Kidney (tissue), 14 donors: ENCODE results near the gene MAPRE3. TPM values are rescaled to one million over a fixed set of nuclear protein-coding genes. Genes with fewer than 3 reads are reported as not detected.
A peak's percentile ranks its signal among the peaks of the same experiment; 100 is the strongest.

ENCODE experiments used
- DNase-seq, 5 donors: peaks; one replicate each; pipeline ENCODE4 v3.0.0-alpha.2; 2013 to 2020
- FAIRE-seq: peaks from 2 replicates; lab custom pipeline; 2012; peaks lifted over from hg19 to GRCh38; lab: Jason Lieb, UNC
- H3K27ac ChIP-seq, 2 donors: one replicate each; pipeline ENCODE4 v1.7.0; 2013; ENCODE audit warnings: low read depth in 2 of 2, low read length in 2 of 2, inconsistent platforms in 1 of 2
- H3K27me3 ChIP-seq: one replicate; pipeline ENCODE4 v1.7.1; 2013; ENCODE audit warnings: low read length, inconsistent platforms; ENCODE audit not compliant: control insufficient read depth, insufficient read depth
- H3K36me3 ChIP-seq, 3 donors: one replicate each; pipeline versions ENCODE4 v1.7.0 to v1.7.1; 2013; ENCODE audit warnings: low read length in 3 of 3, control low read depth in 1 of 3, inconsistent platforms in 1 of 3; ENCODE audit not compliant: insufficient read depth in 3 of 3, control insufficient read depth in 2 of 3
- H3K4me1 ChIP-seq, 3 donors: one replicate each; pipeline versions ENCODE4 v1.7.0 to v1.7.1; 2013; ENCODE audit warnings: low read length in 3 of 3, inconsistent platforms in 1 of 3, low read depth in 1 of 3; ENCODE audit not compliant: control insufficient read depth in 2 of 3, insufficient read depth in 2 of 3
- H3K4me3 ChIP-seq, 3 donors: one replicate each; pipeline versions ENCODE4 v1.7.0 to v1.8.1; 2013; ENCODE audit warnings: low read length in 3 of 3, control low read depth in 1 of 3, inconsistent platforms in 1 of 3
- H3K9ac ChIP-seq, 3 donors: one replicate each; pipeline versions ENCODE4 v1.7.0 to v1.7.1; 2013; ENCODE audit warnings: low read length in 3 of 3, control low read depth in 1 of 3, inconsistent platforms in 1 of 3
- H3K9me3 ChIP-seq, 3 donors: one replicate each; pipeline versions ENCODE4 v1.7.0 to v1.7.1; 2013; ENCODE audit warnings: low read length in 3 of 3, control low read depth in 1 of 3, inconsistent platforms in 1 of 3; ENCODE audit not compliant: control insufficient read depth in 2 of 3, insufficient read depth in 1 of 3
- intact Hi-C: fragments of 100-400 bp; cut with DNase I; formaldehyde crosslinking; loops from one replicate; pipeline ENCODE4 v1.11.1; 2022
- polyA plus RNA-seq: library from polyadenylated mRNA; stranded (reverse); fragments of 350-450 nt; fragmentation: Illumina TruSeq; extraction: RNeasy Lipid Tissue Mini Kit (QIAGEN cat#74804); gene quantifications from one replicate; pipeline ENCODE4 v1.2.3, GENCODE V29; 2014; ENCODE audit warnings: low read depth, low replicate concordance; ENCODE audit not compliant: insufficient read depth
- total RNA-seq: library from RNA; stranded (reverse); fragmentation: NEBNext Ultra II Directional; extraction: Animal tissue kit (Norgen Biotek cat#: 25700); gene quantifications from one replicate; pipeline ENCODE4 v1.2.1, GENCODE V29; 2021
- TF ChIP-seq, protein P1 (sequence below): IDR thresholded peaks from 3 replicates; pipeline ENCODE4 v1.5.1; 2012; ENCODE audit warnings: mild to moderate bottlenecking, moderate library complexity, borderline replicate concordance; ENCODE audit not compliant: insufficient read depth; ENCODE audit errors: extremely low read depth
- donor health status: control.
- donor health status: control.
- donor health status: control.
- donor health status: control.
- donor health status: control.
- donor health status: DM: yes; HTN: yes; CAD: no.
- donor health status: Normal renal cell carcinoma (clear cell type).

The MAPRE3 gene
- total and polyA plus RNA-seq, 2 donors from 2014 or later, result 17.9 to 49.6 TPM

GRCh38 chr2:27018142-27018541, 47.7 kb downstream of the MAPRE3 start:
- intact Hi-C loops, result loop anchor here (5.0 kb wide), 1 partner anchor 56 kb away; no protein-coding TSS in a partner anchor
- no peak for FAIRE-seq
- DNase-seq, result no peak
- Histone ChIP-seq H3K9me3 (no peaks in the 10 kb centered on the region), H3K9ac (no peak overlapping the region), H3K4me3 (no peak overlapping the region), H3K27ac (no peak overlapping the region), H3K4me1 (peaks cover 0 to 16% (median 16%) of the 10 kb centered on the region in 3 donors), H3K36me3 (peaks cover 0 to 9% (median 6%) of the 10 kb centered on the region in 3 donors), H3K27me3 (no peaks in the 10 kb centered on the region)
- TF ChIP-seq, protein P1, sequence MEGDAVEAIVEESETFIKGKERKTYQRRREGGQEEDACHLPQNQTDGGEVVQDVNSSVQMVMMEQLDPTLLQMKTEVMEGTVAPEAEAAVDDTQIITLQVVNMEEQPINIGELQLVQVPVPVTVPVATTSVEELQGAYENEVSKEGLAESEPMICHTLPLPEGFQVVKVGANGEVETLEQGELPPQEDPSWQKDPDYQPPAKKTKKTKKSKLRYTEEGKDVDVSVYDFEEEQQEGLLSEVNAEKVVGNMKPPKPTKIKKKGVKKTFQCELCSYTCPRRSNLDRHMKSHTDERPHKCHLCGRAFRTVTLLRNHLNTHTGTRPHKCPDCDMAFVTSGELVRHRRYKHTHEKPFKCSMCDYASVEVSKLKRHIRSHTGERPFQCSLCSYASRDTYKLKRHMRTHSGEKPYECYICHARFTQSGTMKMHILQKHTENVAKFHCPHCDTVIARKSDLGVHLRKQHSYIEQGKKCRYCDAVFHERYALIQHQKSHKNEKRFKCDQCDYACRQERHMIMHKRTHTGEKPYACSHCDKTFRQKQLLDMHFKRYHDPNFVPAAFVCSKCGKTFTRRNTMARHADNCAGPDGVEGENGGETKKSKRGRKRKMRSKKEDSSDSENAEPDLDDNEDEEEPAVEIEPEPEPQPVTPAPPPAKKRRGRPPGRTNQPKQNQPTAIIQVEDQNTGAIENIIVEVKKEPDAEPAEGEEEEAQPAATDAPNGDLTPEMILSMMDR, result no peak

DNA sequence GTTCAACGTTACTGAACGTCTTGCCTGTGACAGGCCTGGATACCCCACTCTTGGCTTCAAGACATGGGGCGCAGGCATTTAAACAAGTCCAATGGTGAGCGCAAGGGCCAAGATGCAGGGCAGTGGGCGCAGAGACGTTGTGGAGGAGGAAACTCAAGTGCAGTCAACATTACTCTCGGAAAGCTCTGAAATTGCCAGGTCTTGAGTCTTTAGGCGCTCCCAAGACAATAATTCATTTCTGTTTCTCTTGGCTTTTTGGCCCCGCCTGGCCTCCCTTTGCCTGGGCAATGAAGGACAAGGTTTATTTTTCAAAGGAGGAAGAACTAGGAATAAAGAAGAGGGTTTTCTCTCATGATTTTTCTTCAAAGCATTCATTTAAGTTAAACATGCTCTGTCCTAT, 49.0 kb downstream of the MAPRE3 start:
- no peaks in the 10 kb centered on the region for H3K27me3 ChIP-seq
- H3K9ac ChIP-seq, result no peak overlapping the region
- H3K4me3 ChIP-seq, result no peak overlapping the region
- peaks cover 0 to 14% (median 8%) of the 10 kb centered on the region in 3 donors for H3K36me3 ChIP-seq
- no peaks in the 10 kb centered on the region for H3K9me3 ChIP-seq
- TF ChIP-seq, protein P1, result no peak
- no peak for FAIRE-seq
- DNase-seq, result no peak
- intact Hi-C loops, result loop anchor here (5.0 kb wide), 1 partner anchor 57 kb away; no protein-coding TSS in a partner anchor
- H3K27ac ChIP-seq, result no peak overlapping the region
- peaks cover 0 to 16% (median 16%) of the 10 kb centered on the region in 3 donors for H3K4me1 ChIP-seq

DNA sequence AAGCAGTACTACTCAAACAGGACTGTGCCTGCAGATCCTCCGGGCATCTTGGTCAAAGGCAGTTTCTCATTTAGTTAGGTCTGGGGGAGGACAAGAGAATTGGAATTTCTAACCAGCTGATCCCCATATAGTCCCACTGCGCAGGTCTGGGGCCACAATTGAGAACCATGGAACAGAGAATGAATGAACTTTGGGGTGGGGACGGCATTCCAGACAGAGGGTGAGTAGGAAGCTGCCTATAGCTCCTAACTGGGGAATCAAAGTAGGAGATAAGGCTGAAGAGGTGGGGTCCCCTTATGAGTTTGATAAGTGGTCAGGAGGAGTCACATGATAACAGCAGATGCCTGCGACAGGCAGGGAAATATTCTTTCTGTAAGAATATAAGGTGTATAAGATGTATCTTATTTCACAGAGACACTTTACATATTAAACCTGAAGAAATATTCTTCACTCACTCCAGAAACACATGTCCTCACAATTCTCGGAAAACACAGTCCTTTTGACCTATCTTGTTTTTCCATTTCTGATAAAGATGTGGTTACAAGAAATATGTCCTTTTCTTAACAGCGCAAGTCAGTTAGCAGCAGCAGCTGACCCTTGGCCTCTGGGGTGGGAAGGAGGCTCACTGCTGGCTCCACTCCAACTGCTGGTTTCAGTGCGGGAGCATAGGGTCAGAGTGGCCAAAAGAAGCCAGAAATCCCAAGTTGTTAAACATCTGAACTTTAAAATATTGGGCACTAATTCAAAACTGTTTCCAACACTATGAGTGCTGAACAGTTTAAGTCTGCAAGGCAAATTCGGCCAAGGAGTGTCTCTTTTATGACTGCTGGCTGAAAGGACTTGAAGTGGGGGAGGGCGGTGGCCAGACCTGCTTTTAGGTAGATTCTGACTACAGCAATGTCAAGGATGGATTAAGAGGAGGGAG, 49.8 kb downstream of the MAPRE3 start:
- intact Hi-C loops, result loop anchor here (5.0 kb wide), 1 partner anchor 58 kb away; no protein-coding TSS in a partner anchor
- FAIRE-seq, result peak; percentile 39

More for the DNA sequence above, 49.8 kb downstream of the MAPRE3 start:
- peaks cover 0 to 14% (median 9%) of the 10 kb centered on the region in 3 donors for H3K36me3 ChIP-seq
- H3K9ac ChIP-seq, result no peak overlapping the region
- H3K4me3 ChIP-seq, result no peak overlapping the region
- no peaks in the 10 kb centered on the region for H3K9me3 ChIP-seq
- H3K27me3 ChIP-seq, result no peaks in the 10 kb centered on the region
- H3K4me1 ChIP-seq, result peaks cover 0 to 13% (median 12%) of the 10 kb centered on the region in 3 donors
- TF ChIP-seq, protein P1, result no peak
- peak in 3 of 5 donors; percentile 29 to 95 (median 56) for DNase-seq
- H3K27ac ChIP-seq, result no peak overlapping the region
